Prostate gland (tissue), 2 donors: ENCODE measurements around the gene ZCCHC24.

Source experiments
- POLR2A ChIP-seq: fragments of 450-650 bp; IDR thresholded peaks from one replicate; pipeline ENCODE4 v1.6.1; 2016; ENCODE audit warnings: antibody characterized with exemption, mild to moderate bottlenecking
- TF ChIP-seq, protein P1 (sequence below), 4 experiments: fragments of 200-600 bp in 2 of 4; fragments of 450-650 bp in 2 of 4; sonication (generic) in 2 of 4; IDR thresholded peaks; 1 replicate in 3 of 4; 2 replicates in 1 of 4; pipeline ENCODE4 v1.5.1; 2016 to 2019; ENCODE audit warnings: antibody characterized with exemption in 4 of 4, mild to moderate bottlenecking in 2 of 4, moderate library complexity in 2 of 4

GRCh38 chr10:79457256-79457785 is 11.9 kb upstream of the ZCCHC24 start:
- TF ChIP-seq, protein P1, sequence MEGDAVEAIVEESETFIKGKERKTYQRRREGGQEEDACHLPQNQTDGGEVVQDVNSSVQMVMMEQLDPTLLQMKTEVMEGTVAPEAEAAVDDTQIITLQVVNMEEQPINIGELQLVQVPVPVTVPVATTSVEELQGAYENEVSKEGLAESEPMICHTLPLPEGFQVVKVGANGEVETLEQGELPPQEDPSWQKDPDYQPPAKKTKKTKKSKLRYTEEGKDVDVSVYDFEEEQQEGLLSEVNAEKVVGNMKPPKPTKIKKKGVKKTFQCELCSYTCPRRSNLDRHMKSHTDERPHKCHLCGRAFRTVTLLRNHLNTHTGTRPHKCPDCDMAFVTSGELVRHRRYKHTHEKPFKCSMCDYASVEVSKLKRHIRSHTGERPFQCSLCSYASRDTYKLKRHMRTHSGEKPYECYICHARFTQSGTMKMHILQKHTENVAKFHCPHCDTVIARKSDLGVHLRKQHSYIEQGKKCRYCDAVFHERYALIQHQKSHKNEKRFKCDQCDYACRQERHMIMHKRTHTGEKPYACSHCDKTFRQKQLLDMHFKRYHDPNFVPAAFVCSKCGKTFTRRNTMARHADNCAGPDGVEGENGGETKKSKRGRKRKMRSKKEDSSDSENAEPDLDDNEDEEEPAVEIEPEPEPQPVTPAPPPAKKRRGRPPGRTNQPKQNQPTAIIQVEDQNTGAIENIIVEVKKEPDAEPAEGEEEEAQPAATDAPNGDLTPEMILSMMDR (IDR thresholded peaks at IDR 0.05), result no peak
- no peak for TF ChIP-seq POLR2A
